Measurements from ENCODE around the gene CNPY3.

CNPY3 gene

GRCh38 chr6:42961020-42961470 is 31.8 kb downstream of the CNPY3 start:
- peak in 1 of 2 experiments; percentile 63 for DNase-seq

- no peak for DNase-seq
Measured at GRCh38 chr6:42962096-42962495, 32.8 kb downstream of the CNPY3 start.

- no peak for DNase-seq
Measured at GRCh38 chr6:42962502-42963178, 33.4 kb downstream of the CNPY3 start.

GRCh38 chr6:42963179-42963854 is 34.0 kb downstream of the CNPY3 start:
- no peak for DNase-seq

GRCh38 chr6:42963855-42964605 is 34.8 kb downstream of the CNPY3 start:
- peak; percentile 53 to 77 for DNase-seq

- no peak for DNase-seq
Measured at GRCh38 chr6:42966571-42966970, 37.3 kb downstream of the CNPY3 start.

GRCh38 chr6:42967228-42967627 is 37.9 kb downstream of the CNPY3 start:
- DNase-seq = no peak

- DNase-seq = no peak
Measured at GRCh38 chr6:42968126-42968701, 38.9 kb downstream of the CNPY3 start.

- no peak for DNase-seq
Measured at GRCh38 chr6:42968783-42969182, 39.5 kb downstream of the CNPY3 start.

GRCh38 chr6:42969431-42969830 is 40.2 kb downstream of the CNPY3 start:
- no peak for DNase-seq

GRCh38 chr6:42969934-42970333 is 40.7 kb downstream of the CNPY3 start:
- DNase-seq = no peak

- DNase-seq = no peak
Measured at GRCh38 chr6:42970871-42971612, 41.8 kb downstream of the CNPY3 start.

GRCh38 chr6:42971746-42972327 is 42.6 kb downstream of the CNPY3 start:
- DNase-seq = no peak

- no peak for DNase-seq
Measured at GRCh38 chr6:42973926-42974325, 44.6 kb downstream of the CNPY3 start.

GRCh38 chr6:42974919-42975505 is 45.7 kb downstream of the CNPY3 start:
- no peak for DNase-seq

- DNase-seq = peak in 1 of 2 experiments; percentile 53
Measured at GRCh38 chr6:42978487-42978838, 49.2 kb downstream of the CNPY3 start.

- peak; percentile 78 to 97 for DNase-seq
Measured at GRCh38 chr6:42978839-42979522, 49.7 kb downstream of the CNPY3 start, which contains the start of gene PEX6. TSS of gene PEX6 (minus strand) at chr6:42979181. CDS start at chr6:42979150, 31 bp downstream.

- no peak for DNase-seq
Measured at GRCh38 chr6:42979523-42980177, 50.4 kb downstream of the CNPY3 start.

GRCh38 chr6:42981836-42982235 is 52.6 kb downstream of the CNPY3 start:
- no peak for DNase-seq
